Stimulated activated CD4-positive, alpha-beta T cell treated with anti-CD3 and anti-CD28 coated beads, Interleukin-2, amount 100 ng/mL, for 24 hours (primary cell): ENCODE measurements around the gene IL36A.

Source experiments
- DNase-seq, 2 donors: peaks; one replicate each; pipeline ENCODE4 v3.0.0-alpha.2; 2020

IL36A gene

DNA sequence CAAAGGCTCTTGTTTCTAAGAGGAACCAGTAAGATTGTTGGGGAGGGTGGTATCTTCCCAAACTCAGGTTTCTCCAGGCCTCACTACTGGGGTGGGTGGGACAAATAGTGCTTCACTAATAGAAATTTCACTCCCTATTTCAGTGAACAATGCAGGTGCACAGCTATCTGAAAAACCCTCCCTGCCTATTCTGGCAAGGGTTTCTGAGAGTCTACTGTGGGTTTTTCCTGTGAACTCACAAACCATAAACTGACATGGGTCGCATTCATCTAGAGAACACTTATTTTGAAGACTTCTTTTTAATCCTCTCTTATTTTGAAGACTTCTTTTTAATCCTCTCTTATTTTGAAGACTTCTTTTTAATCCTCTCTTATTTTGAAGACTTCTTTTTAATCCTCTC, 4.4 kb downstream of the IL36A start:
- no peak for DNase-seq

DNA sequence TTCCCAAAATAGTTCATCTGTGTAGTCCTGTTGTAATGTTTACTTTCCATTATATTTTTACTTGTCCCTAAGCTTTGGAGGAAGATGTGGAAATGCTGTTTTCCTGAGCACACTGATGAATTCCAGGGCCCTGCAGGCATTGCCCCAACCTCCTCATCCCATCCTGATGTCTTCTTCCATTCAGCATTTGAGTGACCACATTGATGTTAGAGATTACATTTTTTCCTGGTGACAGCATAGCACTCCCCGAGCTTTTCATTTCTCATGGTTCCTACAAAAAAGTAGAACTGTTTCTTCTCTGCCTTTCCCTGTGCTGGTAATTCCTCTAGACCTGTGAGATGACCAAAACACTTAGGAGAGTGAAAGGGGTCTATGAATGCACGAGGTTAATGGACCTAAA, 4.8 kb downstream of the IL36A start:
- DNase-seq: no peak

DNA sequence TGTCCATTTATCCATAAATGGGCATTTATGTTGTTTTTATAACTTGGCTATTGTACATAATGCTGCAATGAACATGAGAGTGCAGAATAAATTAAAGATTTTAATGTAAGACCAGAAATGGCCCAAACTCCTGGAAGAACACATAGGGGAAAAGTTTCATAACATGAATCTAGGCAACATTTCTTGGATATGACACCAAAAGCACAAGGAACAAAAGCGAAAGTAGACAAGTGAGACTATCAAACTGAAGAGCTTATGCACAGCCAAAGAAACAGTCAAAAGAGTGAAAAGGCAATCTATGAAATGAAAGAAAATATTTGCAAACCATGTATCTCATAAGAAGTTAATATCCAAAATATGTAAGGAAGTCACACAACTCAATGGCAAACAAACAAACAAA, 5.8 kb downstream of the IL36A start:
- DNase-seq: no peak

DNA sequence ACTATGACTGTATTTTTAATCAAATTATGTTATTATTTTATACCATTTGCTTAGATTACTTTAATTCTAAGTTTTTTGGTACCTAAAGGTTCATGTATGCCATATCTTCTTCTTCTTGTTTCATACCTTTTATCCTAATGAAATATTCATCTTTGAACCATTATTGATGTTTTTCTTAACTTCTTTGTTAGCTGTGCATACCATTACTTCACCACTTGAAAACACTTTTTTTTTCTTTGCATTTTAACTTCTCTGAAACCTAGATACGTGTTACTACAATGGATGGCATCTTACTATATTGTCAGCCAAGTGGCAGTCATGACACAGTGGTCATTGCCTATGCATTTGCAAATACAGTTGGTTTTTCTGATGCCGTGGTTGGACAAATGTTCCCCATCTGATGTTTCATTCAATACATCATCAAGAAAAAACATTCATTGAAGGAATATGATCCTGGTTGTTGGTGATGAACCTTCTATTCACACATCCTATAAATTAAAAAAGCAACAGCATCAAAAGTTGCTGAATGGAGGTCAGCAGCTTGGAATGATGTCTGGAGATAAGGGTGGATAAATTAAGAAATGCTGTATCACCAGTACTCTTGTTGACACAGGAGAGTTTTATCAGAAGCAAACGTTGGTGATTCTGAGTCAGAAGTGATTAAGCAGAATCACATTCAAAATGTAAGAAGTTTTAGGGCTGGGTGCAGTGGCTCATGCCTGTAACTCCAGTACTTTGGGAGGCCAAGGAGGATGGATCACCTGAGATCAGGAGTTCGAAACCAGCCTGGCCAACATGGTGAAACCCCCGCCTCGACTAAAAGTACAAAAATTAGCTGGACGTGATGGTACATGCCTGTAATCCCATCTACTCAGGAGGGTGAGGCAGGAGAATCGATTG, 7.4 kb downstream of the IL36A start:
- DNase-seq: no peak

DNA sequence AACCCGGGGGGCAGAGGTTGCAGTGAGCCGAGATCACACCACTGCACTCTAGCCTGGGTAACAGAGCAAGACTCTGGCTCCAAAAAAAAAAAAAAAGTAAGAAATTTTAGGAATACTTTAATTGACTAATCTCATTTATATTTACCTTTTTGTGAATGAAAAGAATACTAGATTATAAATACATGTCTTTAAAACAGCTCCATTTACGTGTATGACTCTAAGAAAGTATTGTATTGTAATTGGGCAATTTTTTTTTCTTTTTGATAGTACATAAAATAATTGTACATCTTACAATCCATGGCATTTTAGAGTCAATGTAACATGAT, 8.0 kb downstream of the IL36A start:
- no peak for DNase-seq

DNA sequence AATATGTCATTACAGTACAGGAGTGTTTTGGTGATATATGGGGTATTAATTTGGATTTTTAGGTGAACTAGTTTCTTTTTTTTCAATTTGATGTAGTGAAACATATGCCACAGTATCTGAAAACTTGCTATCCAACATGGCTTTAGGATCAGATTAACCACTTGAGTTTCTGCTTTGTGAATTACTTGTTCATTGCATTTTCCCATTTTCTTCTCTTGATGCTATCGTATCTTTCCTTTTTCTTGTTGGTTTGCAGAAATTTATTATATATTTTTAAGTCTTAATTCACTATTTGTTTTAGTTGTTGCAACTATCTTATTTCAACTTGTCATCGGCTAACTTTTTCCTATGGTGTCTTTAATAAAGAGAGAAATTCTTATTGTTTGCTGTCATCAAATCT, 8.8 kb downstream of the IL36A start:
- DNase-seq: no peak

DNA sequence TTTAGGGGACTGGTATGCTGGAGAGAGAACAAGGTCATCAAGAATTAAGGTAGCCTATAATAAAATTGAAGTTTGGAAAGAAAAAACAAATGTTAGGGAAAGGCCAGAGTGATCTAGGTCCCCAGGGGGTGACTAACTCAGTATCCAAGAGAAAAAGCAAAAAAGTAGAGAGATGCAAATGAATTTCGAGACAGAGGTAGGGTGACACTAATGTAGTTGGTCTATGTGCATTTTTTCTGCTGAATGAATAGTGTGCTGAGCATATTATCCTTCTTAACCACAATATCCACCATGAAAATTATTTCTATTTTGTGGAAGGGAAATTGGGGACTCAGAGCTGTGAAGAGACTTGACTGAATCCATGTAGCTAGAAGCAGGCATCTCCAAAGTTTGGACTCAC, 9.8 kb downstream of the IL36A start:
- DNase-seq: no peak

DNA sequence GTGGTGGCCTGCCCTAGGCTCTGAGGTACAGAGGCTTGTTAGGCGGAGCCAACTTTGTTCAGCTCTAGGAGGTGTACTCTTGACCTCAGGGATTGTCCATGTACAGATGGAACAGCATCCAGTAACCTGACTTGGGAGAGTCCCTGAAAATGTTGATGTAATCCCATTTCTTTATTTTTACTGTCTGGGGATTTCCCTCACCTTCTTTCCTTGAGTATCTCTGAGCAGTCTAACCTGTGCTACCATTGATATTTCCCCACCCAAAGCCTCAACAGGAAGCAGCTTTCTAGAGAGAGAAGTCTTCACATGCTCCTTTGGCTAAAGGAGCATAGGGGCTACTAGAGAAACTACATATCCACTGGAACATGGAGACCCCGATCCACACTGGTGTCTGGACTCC, 10.4 kb downstream of the IL36A start:
- no peak for DNase-seq

DNA sequence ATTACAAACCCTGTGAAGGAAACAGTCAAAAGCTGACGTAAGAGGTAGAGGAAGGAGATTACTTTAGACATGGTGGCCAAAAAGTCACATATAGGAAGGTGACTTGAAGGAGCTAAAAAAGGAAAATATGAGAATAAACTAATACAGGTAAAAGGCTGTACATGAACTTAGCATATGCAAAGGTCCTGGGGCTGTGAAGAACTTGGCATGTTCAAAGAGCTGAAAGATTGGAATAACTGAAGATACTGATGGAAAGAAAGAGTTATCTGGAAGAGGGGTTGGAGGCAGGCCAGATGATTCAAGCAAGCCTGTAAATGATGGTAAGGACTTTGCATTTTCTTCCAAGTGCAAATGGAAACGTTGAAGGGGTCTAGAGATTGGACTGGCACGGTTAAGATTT, 13.2 kb downstream of the IL36A start:
- DNase-seq: no peak

DNA sequence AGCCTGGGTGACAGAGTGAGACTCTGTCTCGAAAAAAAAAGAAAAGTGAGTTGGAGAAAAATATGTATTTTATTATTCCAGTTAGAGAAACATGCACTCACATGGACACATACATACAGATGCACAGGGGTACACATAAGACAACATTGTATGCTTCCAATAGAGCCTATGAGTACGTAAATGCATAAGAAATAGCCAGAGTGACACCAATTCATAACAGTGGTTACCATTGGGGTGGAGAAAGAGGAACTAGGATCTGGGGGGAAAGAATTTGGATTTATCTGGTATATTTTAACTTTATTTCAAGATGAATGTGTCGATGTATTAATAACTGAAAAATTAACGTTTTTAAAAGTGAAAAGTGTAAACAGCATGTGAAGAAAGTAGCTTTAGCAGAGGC, 16.1 kb downstream of the IL36A start:
- no peak for DNase-seq

DNA sequence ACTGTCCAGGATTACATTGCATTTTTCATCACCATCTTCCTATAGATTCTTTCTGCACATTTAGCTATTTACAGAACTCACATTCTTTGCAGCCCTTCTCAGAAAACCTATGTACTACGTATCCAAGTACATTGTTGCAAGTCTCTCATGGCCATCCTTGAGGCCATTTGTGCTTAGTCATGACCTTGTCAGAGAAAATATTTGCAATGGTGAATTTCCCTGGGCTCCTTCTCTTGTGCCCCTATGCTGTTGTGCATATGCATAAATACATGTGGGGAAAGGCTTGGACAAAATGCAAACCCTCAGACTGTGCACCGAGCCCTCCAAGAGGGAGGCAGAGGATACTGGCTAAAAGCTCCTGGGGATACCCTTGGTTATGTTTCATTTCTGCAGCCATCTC, 19.5 kb downstream of the IL36A start:
- DNase-seq: no peak

DNA sequence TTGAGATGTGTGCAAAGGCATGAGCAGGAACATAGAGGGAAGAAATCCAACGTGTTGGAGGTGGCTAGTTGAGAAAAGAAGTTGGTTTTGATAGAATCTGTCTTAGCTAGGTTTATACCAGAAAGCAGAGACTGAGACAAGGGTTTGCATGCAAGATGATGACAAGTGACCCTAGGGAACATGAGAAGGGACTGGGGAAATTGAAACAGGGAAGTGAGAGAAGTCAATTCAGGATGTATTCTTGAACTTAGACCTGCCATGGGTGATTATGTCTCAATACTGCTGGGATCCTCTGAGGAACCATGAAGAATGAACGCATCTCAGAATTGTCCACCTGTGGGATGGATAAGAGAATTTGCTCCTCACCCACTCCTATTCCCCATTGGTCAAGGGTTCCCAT, 20.5 kb downstream of the IL36A start:
- no peak for DNase-seq

DNA sequence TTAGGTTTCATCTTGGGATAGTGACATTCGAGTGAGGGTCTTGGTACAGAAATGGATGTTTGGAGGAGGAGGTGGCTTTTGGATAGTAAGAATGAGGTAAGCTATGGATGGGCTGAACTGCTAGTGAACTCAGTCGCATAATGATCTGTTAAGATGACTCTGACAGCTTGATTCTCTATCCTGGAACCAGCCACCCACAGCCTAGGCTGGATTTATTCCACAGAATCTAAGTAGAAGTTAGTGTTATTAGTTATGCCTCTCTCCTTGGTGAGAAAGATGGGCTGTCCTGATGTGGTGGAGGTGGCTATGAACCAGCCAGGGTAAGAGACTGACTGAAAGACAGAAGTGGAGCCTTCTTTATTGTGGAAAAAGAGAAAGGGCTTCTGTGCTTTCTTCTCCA, 22.4 kb downstream of the IL36A start:
- no peak for DNase-seq

DNA sequence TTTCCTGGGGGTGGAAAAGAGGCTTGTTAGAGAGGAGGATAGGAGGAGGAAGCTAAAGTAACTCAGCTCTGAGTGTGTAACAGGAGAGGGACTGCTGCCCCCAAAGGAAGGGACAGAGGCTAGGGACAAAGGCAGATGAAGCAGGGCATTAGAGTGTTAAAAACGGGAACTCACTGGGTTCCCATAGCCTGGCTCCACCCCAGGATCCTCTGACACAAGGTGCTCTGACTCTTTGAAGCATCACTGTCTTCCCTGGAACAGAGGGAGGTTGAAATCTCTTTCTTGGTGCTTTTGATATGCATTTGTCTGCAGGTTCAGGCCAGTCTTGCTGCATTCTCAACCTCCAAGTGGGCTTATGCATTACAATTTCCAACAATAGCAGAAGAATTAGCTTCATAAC, 22.9 kb downstream of the IL36A start:
- no peak for DNase-seq

DNA sequence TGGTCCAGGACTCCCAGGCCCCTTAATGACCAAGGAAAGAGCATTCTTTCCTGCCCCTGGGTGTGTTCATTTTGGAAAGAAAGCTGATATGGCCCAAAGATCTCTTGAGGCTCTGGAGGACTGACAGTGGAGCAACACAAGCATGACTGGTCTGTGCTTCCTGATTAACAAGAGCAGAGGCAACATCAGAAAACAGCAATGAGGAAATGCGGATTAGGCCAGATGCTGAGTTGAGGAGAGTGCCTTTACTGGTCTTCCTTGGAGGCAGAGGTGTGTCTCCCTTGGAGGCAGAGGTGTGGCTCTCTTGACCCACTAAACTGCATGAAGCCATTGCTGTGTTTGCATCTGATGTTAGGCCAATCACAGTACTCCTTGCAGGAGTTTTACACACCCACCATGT, 27.5 kb downstream of the IL36A start:
- no peak for DNase-seq

DNA sequence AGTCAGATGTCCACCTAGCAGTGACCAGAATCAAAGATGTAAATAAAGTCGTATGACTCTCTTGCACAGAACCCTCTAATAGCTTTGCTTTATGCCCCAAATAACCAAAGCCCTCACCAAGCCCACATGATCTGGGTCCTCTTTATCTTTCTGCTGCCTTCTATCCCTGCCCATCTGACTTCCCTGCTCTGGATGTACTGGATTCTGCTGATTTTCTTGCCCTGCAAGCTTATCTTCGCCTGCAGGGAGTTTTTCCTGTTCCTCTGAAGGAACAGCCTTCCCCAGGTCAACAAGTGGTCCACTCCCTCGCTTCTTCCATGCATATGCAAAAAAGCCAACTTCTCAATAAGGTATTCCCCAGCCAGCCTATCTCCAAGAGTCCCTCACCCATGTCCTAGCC, 28.8 kb downstream of the IL36A start:
- no peak for DNase-seq

DNA sequence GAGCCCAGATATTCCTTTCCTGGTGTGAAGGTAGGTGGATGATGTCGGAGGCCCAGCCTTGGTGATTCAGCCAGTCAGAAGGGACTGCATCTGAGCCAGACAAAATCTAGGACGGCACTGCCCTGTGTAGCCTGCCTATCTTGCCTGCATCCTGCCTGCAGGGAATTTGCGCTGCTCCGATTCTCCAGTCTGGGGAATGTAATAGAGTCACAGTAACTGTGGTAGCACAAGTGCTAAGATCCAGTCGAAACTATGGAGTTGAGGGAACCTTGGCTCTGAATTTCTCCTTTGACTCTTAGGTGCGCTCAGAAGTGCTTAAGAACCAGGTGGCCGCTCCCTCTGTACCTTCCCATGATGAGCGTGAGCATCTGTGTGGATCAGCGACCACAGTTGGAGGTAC, 31.5 kb downstream of the IL36A start:
- DNase-seq: no peak

DNA sequence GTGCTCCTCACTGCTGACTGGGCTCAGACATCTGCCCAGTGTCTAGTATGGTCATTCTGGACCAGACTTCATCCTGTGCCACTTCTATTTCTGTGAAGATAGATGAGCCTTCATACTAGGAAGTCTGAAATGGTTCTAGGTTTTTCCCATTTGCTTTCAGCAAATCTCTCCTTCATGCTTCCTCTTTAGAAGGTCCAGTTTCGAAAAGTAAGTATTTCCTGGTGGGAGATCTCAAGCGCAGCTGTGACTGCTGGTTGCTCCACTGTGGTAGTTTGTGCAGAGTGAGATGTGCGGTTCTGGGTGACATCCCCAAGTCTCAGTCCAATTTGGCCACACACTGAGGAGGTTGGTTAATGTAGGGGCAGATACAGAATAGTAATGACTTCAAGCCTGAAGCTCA, 33.0 kb downstream of the IL36A start:
- DNase-seq: no peak

DNA sequence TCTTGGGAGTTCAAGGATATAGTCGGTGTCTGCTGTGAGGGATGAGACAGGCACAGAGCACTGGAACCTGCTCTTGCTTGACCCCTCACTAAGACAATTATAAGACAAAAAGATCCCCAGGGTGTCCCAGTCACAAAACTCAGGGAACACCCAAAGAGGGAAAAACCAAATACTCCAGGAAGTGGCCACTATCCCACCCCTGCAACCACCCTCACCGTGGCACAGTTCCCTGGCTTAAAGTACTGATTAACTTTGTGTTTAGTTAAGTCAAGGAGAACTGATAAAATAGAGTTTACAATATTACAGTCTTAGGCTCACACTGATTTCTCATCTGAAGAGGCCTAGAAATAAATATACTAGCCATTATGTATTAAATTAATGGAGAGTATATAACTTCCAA, 33.9 kb downstream of the IL36A start:
- DNase-seq: no peak

DNA sequence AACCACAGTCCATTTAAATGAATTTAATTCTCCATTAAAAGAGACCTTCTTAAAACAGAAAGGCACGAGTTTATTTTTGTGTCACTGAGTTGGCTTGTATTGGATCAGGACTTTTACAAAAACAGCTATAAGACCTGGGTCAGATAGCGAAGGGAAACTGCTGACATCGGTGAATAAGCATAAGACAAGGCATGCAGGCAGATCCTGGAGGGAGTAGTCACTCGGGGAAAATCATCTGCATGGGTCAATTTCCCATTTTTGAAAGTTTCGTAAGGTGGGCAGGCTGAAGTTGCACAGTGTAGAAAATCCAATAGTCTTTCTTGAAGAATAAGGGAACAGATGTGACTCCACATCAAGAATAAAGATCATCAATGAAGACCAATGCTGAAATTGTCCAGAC, 34.5 kb downstream of the IL36A start:
- no peak for DNase-seq

DNA sequence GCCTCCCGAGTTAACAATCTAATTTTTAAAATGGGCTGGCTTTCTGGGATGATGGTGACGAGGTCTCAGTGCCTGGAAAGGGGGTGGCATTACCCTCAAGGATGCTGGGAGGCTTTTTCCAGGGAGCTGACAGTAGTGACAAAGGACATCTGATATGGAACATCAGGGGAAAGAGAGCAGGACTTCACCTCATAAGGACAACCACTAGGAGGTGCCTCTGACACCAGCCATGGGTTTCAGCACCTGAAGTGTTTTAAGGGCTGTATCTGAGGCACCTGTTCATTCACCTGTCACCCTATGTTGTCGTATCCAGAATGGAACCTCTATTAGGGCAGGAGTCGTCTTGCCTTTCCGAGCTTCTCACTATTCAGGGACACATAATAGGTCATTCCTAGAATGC, 36.6 kb downstream of the IL36A start:
- no peak for DNase-seq

DNA sequence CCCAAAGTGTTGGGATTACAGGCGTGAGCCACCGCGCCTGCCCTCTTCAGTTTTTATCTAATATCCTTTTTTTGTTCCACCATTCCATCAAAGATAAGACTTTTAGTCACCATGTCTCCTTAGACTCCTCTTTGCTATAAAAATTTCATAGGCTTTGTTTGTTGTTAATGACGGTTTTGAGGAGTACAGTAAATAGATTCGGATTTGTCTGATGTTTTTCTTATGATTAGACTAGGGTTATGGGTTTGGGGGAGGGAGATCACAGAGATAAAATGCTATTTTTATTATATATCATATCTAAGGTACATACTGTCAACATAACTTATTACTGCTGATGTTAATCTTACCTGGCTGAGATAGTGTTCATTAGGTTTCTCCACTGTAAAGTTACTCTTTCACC, 41.2 kb downstream of the IL36A start:
- no peak for DNase-seq

DNA sequence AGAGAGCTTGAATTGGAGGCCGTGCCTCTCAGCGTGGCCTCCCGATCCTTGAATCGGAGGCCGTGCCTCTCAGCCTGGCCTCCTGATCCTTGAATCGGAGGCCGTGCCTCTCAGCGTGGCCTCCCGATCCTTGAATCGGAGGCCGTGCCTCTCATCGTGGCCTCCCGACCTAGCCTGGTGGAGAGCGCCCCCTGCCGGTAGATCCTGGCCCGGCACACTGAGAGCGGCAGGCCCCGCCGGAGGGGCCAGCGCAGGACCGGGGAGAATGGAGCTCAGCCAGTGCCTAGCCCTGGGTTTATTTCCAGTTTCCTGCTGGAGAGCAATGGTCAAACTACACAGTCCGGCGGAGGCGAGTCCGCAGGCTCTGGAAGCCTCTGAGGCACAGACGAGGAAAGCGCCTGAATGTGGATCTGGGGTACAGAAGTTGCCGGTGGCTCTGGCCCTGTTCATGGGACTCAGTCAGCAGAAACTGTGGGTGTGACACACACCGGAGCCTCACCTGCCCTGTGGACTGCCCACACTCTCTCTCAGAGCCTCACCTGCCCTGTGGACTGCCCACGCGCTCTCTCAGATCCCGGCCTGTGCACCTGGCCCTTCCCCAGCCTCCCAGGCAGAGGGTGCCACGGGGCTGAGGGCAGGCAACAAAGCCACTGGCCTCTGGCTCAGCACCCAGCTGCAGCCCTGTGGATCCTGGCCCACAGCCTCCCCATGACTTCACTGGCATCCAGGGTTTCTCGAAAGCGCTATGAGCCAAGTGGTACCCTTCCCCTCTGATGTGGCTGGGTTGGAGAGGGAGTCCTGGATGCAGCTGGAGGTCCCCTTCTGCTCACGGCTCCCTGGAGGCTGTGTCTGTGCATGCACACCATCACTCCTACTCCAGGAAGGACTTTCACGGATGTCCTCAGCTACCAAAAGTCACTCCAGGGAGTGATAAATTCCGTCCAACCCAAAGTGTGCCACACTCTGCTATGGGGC, 45.9 kb downstream of the IL36A start:
- DNase-seq: peak in 1 of 2 donors; percentile 10

DNA sequence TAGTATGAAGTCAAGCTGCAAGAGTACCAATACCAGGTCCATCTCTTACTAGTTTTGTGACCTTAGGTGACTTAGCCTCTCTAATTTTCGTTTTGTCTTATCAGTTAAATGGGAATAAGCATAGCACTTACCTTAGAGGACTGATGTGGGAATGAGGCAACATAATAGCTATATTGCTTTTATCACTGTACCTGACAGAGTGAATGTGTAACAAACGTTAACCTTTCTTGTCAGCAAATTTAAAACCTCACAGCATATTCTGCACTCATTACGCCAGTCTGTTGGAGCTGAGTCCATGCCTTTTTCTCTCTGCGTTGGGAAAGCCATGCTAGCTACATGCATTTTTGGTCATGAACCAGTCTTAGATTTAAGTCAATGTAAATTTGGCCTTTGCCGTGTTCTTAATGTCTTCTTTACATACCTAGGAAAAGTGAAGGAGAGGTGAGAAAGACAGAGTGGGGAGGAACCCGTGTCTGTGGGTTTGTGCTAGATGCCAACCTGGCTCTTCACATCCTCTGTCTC, 47.2 kb downstream of the IL36A start, which contains the start of gene IL36B:
IL36B (minus strand) TSS at position 472 of the 522 bp plus-strand sequence.
- DNase-seq: no peak
